GM19463 (cell line): ENCODE data around the gene RAMACL.

Experiments used
- ATAC-seq: cut with Tn5 transposase; IDR thresholded peaks from one replicate; pipeline ENCODE4 v1.9.1; 2021; ENCODE audit warnings: mild to moderate bottlenecking, moderate library complexity; ENCODE audit not compliant: unreplicated experiment

Gene RAMACL

GRCh38 chr6:166618866-166619761, 32.6 kb upstream of the RAMACL start:
- ATAC-seq, result no peak

GRCh38 chr6:166618251-166618650, 31.8 kb upstream of the RAMACL start:
- ATAC-seq, result no peak

GRCh38 chr6:166617359-166617758, 30.9 kb upstream of the RAMACL start:
- ATAC-seq, result no peak

GRCh38 chr6:166616261-166617238, 30.1 kb upstream of the RAMACL start:
- no peak for ATAC-seq

- no peak for ATAC-seq
Measured at GRCh38 chr6:166615059-166615770, 28.7 kb upstream of the RAMACL start.

GRCh38 chr6:166614589-166614988, 28.1 kb upstream of the RAMACL start:
- ATAC-seq, result no peak

GRCh38 chr6:166614171-166614583, 27.7 kb upstream of the RAMACL start:
- ATAC-seq, result no peak

GRCh38 chr6:166613027-166613426, 26.5 kb upstream of the RAMACL start:
- ATAC-seq, result no peak

GRCh38 chr6:166612471-166612881, 26.0 kb upstream of the RAMACL start:
- no peak for ATAC-seq

GRCh38 chr6:166611631-166612030, 25.2 kb upstream of the RAMACL start:
- no peak for ATAC-seq

- ATAC-seq, result no peak
Measured at GRCh38 chr6:166610069-166610468, 23.6 kb upstream of the RAMACL start.

GRCh38 chr6:166608774-166609173, 22.3 kb upstream of the RAMACL start:
- no peak for ATAC-seq

- ATAC-seq, result no peak
Measured at GRCh38 chr6:166605752-166606151, 19.3 kb upstream of the RAMACL start.

- no peak for ATAC-seq
Measured at GRCh38 chr6:166604911-166605310, 18.4 kb upstream of the RAMACL start.

- ATAC-seq, result no peak
Measured at GRCh38 chr6:166604328-166604727, 17.9 kb upstream of the RAMACL start.

- ATAC-seq, result no peak
Measured at GRCh38 chr6:166603043-166603690, 16.7 kb upstream of the RAMACL start.

GRCh38 chr6:166601956-166602355, 15.5 kb upstream of the RAMACL start:
- ATAC-seq, result no peak

- ATAC-seq, result no peak
Measured at GRCh38 chr6:166600931-166601330, 14.5 kb upstream of the RAMACL start.

GRCh38 chr6:166599205-166599604, 12.7 kb upstream of the RAMACL start:
- ATAC-seq, result no peak

- ATAC-seq, result no peak
Measured at GRCh38 chr6:166598441-166599138, 12.1 kb upstream of the RAMACL start.
